ENCODE measurements around the gene FAM110D.

FAM110D gene

DNA sequence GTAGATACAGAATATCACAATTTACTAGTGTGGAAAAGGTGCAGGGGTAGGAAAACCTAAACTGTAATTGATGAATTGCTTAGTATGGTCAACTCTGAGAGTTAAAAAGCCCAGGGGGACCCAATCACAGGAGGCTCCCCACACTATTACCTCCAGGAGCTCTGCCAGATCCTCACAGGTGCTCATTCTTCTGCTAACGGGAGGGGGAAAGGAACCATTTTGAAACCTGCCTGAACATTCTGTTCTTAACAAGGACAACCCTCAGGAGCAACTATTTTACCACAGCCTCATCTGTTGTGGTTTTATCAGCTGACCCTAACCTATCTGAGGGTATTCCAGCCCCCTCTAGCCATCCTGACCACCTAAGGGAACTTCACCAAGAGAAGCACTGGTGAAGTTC lies 28.2 kb upstream of the FAM110D start:
- H3K9ac ChIP-seq (ENCODE audit: low read length in 5 of 5), result no peak overlapping the region
- H3K4me1 ChIP-seq (ENCODE audit: control insufficient read depth in 5 of 5, insufficient read depth in 5 of 5, low read length in 5 of 5), result peaks cover 0 to 17% (median 10%) of the 10 kb centered on the region in 5 donors
- no peaks in the 10 kb centered on the region for H3K36me3 ChIP-seq (ENCODE audit: control insufficient read depth in 5 of 5, insufficient read depth in 5 of 5, low read length in 5 of 5)
- peaks cover 0 to 3% (median 0%) of the 10 kb centered on the region in 5 donors for H3K27me3 ChIP-seq (ENCODE audit: control insufficient read depth in 5 of 5, insufficient read depth in 4 of 5, low read length in 5 of 5)
- H3K4me3 ChIP-seq (ENCODE audit: low read depth in 1 of 5, low read length in 5 of 5), result no peak overlapping the region
- no peaks in the 10 kb centered on the region for H3K9me3 ChIP-seq (ENCODE audit: control insufficient read depth in 5 of 5, low read length in 5 of 5)
- H3K27ac ChIP-seq (ENCODE audit: low read depth, low read length), result no peak overlapping the region

DNA sequence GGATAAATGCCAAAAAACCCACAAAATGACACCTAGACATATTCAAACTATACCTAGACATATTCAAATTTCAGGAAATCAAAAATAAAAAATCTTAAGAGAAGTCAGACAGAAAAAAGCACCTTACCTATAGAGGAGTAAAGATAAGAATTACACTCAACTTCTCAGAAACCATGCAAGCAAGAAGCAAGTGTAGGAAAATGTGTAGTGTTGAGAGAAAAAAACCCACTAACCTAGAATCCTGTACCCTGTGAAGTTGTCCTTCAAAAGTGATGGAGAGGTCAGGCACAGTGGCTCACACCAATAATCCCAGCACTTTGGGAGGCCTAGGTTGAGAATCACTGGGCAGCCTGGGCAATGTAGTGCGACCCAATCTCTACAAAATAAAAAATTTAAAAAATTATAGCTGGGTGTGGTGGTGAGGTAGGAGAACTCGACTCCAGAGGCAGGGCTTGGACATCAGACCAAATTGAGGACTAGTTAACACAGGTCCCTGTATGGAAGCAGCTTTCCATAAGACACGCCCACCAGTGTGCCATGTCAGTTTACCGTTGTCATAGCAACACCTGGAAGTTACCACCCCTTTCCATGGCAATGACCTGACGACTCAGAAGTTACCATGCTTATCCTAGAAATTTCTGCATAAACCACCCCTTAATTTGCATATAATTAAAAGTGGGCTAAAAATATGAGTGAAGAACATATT lies 26.6 kb upstream of the FAM110D start:
- H3K9ac ChIP-seq (ENCODE audit: low read length in 5 of 5), result no peak overlapping the region
- H3K36me3 ChIP-seq (ENCODE audit: control insufficient read depth in 5 of 5, insufficient read depth in 5 of 5, low read length in 5 of 5), result no peaks in the 10 kb centered on the region
- peaks cover 0 to 3% (median 0%) of the 10 kb centered on the region in 5 donors for H3K27me3 ChIP-seq (ENCODE audit: control insufficient read depth in 5 of 5, insufficient read depth in 4 of 5, low read length in 5 of 5)
- no peak overlapping the region for H3K27ac ChIP-seq (ENCODE audit: low read depth, low read length)
- peaks cover 0 to 7% (median 7%) of the 10 kb centered on the region in 5 donors for H3K4me1 ChIP-seq (ENCODE audit: control insufficient read depth in 5 of 5, insufficient read depth in 5 of 5, low read length in 5 of 5)
- H3K9me3 ChIP-seq (ENCODE audit: control insufficient read depth in 5 of 5, low read length in 5 of 5), result no peaks in the 10 kb centered on the region
- H3K4me3 ChIP-seq (ENCODE audit: low read depth in 1 of 5, low read length in 5 of 5), result no peak overlapping the region

DNA sequence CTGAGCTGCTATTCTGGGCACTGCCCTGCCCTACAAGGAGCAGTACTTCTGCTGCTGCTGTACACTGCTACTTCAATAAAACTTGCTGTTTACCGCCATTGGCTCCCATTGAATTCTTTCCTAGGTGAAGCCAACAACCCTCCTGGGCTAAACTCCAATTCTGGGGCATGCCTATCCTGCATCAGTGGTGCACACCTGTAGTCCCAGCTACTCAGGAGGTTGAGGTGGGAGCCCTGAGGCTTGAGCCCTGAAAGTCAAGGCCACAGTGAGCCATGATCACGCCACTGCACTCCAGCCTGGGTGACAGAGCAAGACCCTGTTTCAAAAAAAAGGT lies 26.1 kb upstream of the FAM110D start:
- H3K27ac ChIP-seq (ENCODE audit: low read depth, low read length), result no peak overlapping the region
- peaks cover 0 to 3% (median 0%) of the 10 kb centered on the region in 5 donors for H3K27me3 ChIP-seq (ENCODE audit: control insufficient read depth in 5 of 5, insufficient read depth in 4 of 5, low read length in 5 of 5)
- H3K9me3 ChIP-seq (ENCODE audit: control insufficient read depth in 5 of 5, low read length in 5 of 5), result no peaks in the 10 kb centered on the region
- no peaks in the 10 kb centered on the region for H3K36me3 ChIP-seq (ENCODE audit: control insufficient read depth in 5 of 5, insufficient read depth in 5 of 5, low read length in 5 of 5)
- H3K4me3 ChIP-seq (ENCODE audit: low read depth in 1 of 5, low read length in 5 of 5), result no peak overlapping the region
- peaks cover 0 to 3% (median 2%) of the 10 kb centered on the region in 5 donors for H3K4me1 ChIP-seq (ENCODE audit: control insufficient read depth in 5 of 5, insufficient read depth in 5 of 5, low read length in 5 of 5)
- no peak overlapping the region for H3K9ac ChIP-seq (ENCODE audit: low read length in 5 of 5)

DNA sequence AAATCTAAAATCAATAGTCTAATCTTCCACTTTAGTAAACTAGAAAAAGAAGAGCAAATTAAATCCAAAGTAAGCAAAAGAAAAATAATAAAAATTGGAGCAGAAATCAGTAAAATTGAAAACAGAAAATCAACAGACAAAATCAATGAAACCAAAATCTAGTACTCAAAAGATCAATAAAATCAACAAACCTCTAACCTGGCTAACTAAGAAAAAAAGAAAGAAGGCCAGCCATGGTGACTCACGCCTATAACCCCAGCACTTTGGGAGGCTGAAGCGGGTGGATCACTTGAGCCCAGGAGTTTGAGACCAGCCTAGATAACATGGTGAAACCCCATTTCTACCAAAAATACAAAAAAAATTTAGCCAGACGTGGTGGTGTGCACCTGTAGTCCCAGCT lies 24.4 kb upstream of the FAM110D start:
- H3K9me3 ChIP-seq (ENCODE audit: control insufficient read depth in 5 of 5, low read length in 5 of 5), result no peaks in the 10 kb centered on the region
- no peak overlapping the region for H3K9ac ChIP-seq (ENCODE audit: low read length in 5 of 5)
- no peaks in the 10 kb centered on the region for H3K4me1 ChIP-seq (ENCODE audit: control insufficient read depth in 5 of 5, insufficient read depth in 5 of 5, low read length in 5 of 5)
- H3K27ac ChIP-seq (ENCODE audit: low read depth, low read length), result no peak overlapping the region
- H3K36me3 ChIP-seq (ENCODE audit: control insufficient read depth in 5 of 5, insufficient read depth in 5 of 5, low read length in 5 of 5), result no peaks in the 10 kb centered on the region
- no peak overlapping the region for H3K4me3 ChIP-seq (ENCODE audit: low read depth in 1 of 5, low read length in 5 of 5)
- peaks cover 0 to 3% (median 0%) of the 10 kb centered on the region in 5 donors for H3K27me3 ChIP-seq (ENCODE audit: control insufficient read depth in 5 of 5, insufficient read depth in 4 of 5, low read length in 5 of 5)

DNA sequence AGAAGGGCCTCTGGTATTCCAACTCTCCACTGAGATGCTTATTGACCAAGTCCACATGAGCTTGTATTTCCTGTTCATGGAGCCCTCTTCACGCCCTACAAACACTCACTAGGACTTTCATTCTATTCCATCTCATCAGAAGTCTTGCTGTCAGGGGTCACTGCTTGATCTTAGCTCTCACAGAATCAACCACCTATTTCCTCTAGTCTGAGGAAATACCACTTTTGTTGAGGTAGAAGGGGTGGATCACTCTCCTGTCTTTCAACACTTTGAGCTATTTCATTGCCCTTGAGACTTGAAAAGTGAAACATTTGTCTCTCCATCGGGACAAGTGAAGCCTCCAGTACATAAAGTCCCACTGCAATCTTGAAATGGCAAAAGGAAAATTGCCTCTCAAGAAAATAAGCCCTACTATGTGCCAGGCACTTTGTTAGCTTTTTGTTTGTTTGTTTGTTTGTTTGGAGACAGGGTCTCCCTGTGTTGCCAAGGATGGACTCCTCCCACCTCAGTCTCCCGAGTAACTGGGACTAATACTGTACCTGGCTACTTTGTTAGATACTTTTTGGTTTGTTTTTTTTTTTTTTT lies 19.8 kb upstream of the FAM110D start:
- Histone ChIP-seq H3K4me1 (ENCODE audit: control insufficient read depth in 5 of 5, insufficient read depth in 5 of 5, low read length in 5 of 5) (no peaks in the 10 kb centered on the region), H3K36me3 (ENCODE audit: control insufficient read depth in 5 of 5, insufficient read depth in 5 of 5, low read length in 5 of 5) (no peaks in the 10 kb centered on the region), H3K4me3 (ENCODE audit: low read depth in 1 of 5, low read length in 5 of 5) (no peak overlapping the region), H3K27ac (ENCODE audit: low read depth, low read length) (no peak overlapping the region), H3K9me3 (ENCODE audit: control insufficient read depth in 5 of 5, low read length in 5 of 5) (no peaks in the 10 kb centered on the region), H3K27me3 (ENCODE audit: control insufficient read depth in 5 of 5, insufficient read depth in 4 of 5, low read length in 5 of 5) (peaks cover 0 to 2% (median 0%) of the 10 kb centered on the region in 5 donors), H3K9ac (ENCODE audit: low read length in 5 of 5) (no peak overlapping the region)

DNA sequence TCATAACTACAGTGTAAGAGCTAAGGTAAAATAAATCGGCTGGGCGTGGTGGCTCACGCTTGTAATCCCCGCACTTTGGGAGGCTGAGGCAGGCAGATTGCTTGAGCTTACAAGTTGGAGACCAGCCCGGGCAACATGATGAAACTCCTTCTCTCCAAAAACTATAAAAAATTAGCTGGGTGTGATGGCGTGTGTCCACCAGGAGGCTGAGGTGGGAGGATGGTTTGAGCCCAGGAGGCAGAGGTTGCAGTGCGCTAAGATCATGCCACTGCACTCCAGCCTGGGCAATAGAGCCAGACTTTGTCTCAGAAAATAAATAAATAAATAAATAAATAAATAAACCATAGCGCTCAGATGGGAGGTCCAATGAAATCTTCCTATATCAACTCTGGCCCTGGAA lies 16.7 kb upstream of the FAM110D start:
- Histone ChIP-seq H3K27ac (ENCODE audit: low read depth, low read length) (no peak overlapping the region), H3K27me3 (ENCODE audit: control insufficient read depth in 5 of 5, insufficient read depth in 4 of 5, low read length in 5 of 5) (peaks cover 0 to 5% (median 0%) of the 10 kb centered on the region in 5 donors), H3K9ac (ENCODE audit: low read length in 5 of 5) (peak overlapping the region in 1 of 5 donors; percentile 6), H3K9me3 (ENCODE audit: control insufficient read depth in 5 of 5, low read length in 5 of 5) (no peaks in the 10 kb centered on the region), H3K36me3 (ENCODE audit: control insufficient read depth in 5 of 5, insufficient read depth in 5 of 5, low read length in 5 of 5) (no peaks in the 10 kb centered on the region), H3K4me3 (ENCODE audit: low read depth in 1 of 5, low read length in 5 of 5) (peak overlapping the region in 4 of 5 donors; percentile 6 to 40 (median 36)), H3K4me1 (ENCODE audit: control insufficient read depth in 5 of 5, insufficient read depth in 5 of 5, low read length in 5 of 5) (peaks cover 0 to 3% (median 2%) of the 10 kb centered on the region in 5 donors)

DNA sequence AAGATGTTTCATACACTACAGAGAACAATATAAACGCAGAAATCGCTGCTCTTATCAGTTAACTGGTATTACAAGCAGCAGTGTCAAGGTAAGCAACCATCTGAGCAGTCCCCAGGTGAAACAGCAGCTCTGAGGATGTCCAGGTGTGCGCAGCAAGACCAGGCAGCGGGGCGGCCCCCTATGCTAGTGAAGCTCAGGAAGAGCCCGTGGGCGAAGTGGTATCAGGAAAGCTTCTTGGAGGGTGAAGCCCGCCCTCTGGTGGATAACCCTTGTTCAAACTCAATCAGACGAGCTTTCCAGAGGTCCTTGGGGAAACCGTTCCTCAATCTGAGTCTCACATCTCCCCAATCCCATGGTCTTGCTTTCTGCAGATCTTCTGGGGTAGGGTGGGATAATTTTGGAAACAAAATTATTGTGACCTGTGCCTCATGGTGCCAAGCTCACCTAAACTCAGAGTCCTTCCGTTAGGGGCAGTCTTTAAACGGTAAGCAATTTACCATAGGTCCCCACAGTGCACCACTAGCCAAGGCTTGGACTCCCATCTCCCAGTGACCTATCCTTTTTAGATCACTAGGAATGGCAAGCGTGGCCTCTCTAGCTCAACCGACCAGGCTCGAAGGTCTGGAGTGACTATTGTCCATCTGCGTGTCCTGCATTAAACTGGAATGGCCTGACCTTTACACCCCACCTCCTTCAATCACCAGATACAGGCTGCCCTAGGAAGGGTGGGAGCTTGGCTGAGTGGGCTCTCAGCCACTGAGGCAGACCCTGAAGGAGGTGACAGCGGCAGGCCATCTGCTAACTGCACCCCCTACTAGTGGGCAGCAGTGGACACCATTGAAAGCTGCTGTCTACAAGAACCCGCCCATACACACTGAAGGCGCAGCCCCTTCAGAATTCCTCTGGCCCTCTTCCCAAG lies 13.6 kb upstream of the FAM110D start:
- peaks cover 0 to 3% (median 2%) of the 10 kb centered on the region in 5 donors for H3K4me1 ChIP-seq (ENCODE audit: control insufficient read depth in 5 of 5, insufficient read depth in 5 of 5, low read length in 5 of 5)
- H3K36me3 ChIP-seq (ENCODE audit: control insufficient read depth in 5 of 5, insufficient read depth in 5 of 5, low read length in 5 of 5), result no peaks in the 10 kb centered on the region
- no peak overlapping the region for H3K27ac ChIP-seq (ENCODE audit: low read depth, low read length)
- H3K9ac ChIP-seq (ENCODE audit: low read length in 5 of 5), result no peak overlapping the region
- no peak overlapping the region for H3K4me3 ChIP-seq (ENCODE audit: low read depth in 1 of 5, low read length in 5 of 5)
- H3K9me3 ChIP-seq (ENCODE audit: control insufficient read depth in 5 of 5, low read length in 5 of 5), result no peaks in the 10 kb centered on the region
- H3K27me3 ChIP-seq (ENCODE audit: control insufficient read depth in 5 of 5, insufficient read depth in 4 of 5, low read length in 5 of 5), result peaks cover 0 to 7% (median 0%) of the 10 kb centered on the region in 5 donors

DNA sequence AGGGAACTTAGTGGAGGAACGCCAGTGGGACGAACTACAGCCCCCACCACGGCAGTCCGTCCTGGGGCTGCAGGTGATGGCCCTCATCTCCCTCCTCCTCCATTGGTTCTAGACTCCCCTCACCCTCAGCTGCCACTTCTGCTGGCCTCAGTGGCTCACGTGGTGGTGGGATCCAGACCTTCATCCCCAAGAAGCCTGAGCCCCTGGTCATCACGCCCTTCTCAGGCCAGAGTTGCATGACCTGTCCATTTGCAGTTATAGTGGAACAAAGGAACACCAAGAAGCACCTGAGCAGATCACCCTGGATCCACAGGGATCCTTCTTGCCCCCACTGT lies 13.0 kb upstream of the FAM110D start:
- Histone ChIP-seq H3K27ac (ENCODE audit: low read depth, low read length) (no peak overlapping the region), H3K4me3 (ENCODE audit: low read depth in 1 of 5, low read length in 5 of 5) (no peak overlapping the region), H3K9ac (ENCODE audit: low read length in 5 of 5) (no peak overlapping the region), H3K27me3 (ENCODE audit: control insufficient read depth in 5 of 5, insufficient read depth in 4 of 5, low read length in 5 of 5) (peaks cover 0 to 7% (median 0%) of the 10 kb centered on the region in 5 donors), H3K9me3 (ENCODE audit: control insufficient read depth in 5 of 5, low read length in 5 of 5) (no peaks in the 10 kb centered on the region), H3K36me3 (ENCODE audit: control insufficient read depth in 5 of 5, insufficient read depth in 5 of 5, low read length in 5 of 5) (no peaks in the 10 kb centered on the region), H3K4me1 (ENCODE audit: control insufficient read depth in 5 of 5, insufficient read depth in 5 of 5, low read length in 5 of 5) (peaks cover 0 to 3% (median 2%) of the 10 kb centered on the region in 5 donors)

DNA sequence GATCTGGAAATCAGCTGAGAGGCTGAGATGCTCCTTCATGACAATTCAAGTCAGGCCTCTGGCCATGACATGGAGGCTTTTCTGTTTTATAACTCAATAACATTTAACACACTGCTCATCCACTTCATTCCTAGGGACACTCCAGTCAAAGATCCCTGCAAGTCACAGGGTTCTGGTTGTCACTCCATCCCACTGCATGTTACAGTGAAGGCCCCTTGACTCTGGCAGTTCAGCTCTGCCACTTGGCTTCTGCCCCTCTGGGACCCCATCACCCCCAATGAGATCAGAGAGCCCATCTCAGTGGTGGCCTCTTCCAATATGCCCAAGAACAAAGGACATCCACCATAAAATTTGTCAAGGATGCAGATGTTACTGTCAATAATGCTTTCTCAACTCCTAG lies 10.0 kb upstream of the FAM110D start:
- H3K4me1 ChIP-seq (ENCODE audit: control insufficient read depth in 5 of 5, insufficient read depth in 5 of 5, low read length in 5 of 5), result peaks cover 0 to 3% (median 2%) of the 10 kb centered on the region in 5 donors
- no peak overlapping the region for H3K27ac ChIP-seq (ENCODE audit: low read depth, low read length)
- H3K36me3 ChIP-seq (ENCODE audit: control insufficient read depth in 5 of 5, insufficient read depth in 5 of 5, low read length in 5 of 5), result no peaks in the 10 kb centered on the region
- no peak overlapping the region for H3K9ac ChIP-seq (ENCODE audit: low read length in 5 of 5)
- no peaks in the 10 kb centered on the region for H3K9me3 ChIP-seq (ENCODE audit: control insufficient read depth in 5 of 5, low read length in 5 of 5)
- peaks cover 0 to 8% (median 0%) of the 10 kb centered on the region in 5 donors for H3K27me3 ChIP-seq (ENCODE audit: control insufficient read depth in 5 of 5, insufficient read depth in 4 of 5, low read length in 5 of 5)
- H3K4me3 ChIP-seq (ENCODE audit: low read depth in 1 of 5, low read length in 5 of 5), result no peak overlapping the region

Data from subcutaneous abdominal adipose tissue (tissue), 5 donors.